SW 1271 (cell line): ENCODE measurements around the gene ADRM1.

Source experiments
- DNase-seq, 2 experiments: peaks; one replicate each; lab custom pipeline; 2025; lab: John Stamatoyannopoulos, UW

Gene ADRM1

DNA sequence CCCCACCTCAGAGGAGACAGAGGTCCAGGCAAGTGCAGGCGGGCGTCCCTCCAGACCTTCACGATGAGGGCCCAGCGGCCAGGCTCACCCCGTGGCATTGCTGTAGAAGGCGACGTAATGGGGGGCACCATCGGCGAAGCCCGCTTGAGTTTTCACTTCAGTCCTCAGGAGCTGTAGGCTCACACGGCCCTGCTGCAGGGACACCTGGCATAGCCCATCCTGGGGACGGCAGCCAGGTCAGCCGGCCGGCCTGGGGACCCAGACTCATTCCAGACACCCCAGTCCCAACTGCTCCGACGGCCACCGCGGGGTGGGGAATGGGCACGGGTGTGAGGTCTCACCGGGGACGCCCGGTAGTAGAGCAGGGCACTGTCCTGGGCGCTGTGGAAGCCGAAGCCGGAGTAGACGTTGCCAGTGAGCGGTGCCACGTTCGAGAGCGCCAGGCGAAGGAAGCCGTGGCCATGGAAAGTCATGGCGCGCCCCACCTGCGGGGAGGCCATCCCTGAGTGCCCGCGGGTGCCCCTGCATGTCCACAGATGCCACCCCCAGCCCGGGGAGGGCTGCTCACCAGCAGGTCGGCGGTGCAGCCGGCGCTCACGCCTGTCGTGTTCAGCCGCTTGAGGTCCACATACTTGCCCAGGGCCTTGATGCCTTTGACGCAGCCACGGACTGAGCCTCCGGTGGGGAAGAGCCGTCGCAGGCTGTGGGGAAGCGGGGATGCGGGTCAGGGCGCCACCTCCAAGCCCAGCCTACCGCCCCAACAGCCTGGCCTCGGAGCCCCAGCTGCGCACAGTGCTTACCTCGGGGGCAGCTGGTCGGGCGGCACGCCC is 9.2 kb downstream of the ADRM1 start:
- no peak for DNase-seq

GRCh38 chr20:62312662-62312977 is 9.8 kb downstream of the ADRM1 start:
- DNase-seq, result no peak

DNA sequence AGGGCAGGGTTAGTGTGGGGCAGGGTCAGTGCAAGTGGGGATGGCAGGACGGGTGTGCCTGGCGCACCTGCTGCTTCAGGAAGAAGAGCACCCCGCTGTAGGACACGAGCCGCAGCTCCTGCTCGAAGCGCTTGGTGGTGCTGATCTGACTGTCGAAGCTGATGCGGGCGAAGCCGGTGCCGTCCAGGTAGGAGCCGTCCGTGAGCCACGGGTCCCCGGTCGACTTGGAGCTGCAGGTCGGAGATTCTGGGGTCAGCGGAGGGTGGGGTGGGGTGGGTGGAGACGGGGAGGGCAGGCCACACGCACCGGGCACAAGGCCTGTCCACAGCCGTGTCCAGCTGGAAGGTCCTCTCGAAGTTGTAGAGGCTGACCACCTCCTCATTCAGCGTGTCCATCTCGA is 10.2 kb downstream of the ADRM1 start:
- DNase-seq, result no peak

DNA sequence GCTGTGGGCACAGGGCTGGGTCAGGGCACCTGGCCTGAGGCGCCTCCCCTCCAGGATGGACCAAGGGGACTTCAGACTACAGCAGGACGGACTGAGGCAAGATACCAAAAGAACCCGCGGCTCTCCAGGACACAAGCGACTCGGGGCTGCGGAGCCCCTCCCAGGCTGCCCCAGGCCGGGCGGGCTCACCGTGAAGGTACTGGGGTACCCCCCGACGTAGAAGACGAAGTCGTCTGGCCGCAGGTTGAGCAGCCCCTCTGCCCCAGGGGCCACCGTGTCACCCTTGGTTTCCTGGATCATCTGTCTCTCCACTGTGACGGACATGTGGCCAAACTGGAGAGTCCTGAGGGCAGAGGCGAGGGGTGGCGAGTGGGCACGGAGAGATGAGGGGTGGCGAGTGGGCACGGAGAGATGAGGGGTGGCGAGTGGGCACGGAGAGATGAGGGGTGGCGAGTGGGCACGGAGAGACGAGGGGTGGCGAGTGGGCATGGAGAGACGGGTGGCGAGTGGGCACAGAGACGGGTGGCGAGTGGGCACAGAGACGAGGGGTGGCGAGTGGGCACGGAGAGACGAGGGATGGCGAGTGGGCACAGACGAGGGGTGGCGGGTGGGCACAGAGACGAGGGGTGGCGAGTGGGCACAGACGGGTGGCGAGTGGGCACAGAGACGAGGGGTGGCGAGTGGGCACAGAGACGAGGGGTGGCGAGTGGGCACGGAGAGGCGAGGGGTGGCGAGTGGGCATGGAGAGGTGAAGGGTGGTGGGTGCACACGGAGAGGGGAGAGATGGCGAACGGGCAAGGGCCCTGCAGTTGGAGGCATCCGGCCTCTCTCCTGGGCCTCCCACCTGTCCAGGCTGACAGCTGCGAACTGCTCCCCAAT is 10.9 kb downstream of the ADRM1 start:
- no peak for DNase-seq

- no peak for DNase-seq
Observed at GRCh38 chr20:62314339-62314638, 11.5 kb downstream of the ADRM1 start.

DNA sequence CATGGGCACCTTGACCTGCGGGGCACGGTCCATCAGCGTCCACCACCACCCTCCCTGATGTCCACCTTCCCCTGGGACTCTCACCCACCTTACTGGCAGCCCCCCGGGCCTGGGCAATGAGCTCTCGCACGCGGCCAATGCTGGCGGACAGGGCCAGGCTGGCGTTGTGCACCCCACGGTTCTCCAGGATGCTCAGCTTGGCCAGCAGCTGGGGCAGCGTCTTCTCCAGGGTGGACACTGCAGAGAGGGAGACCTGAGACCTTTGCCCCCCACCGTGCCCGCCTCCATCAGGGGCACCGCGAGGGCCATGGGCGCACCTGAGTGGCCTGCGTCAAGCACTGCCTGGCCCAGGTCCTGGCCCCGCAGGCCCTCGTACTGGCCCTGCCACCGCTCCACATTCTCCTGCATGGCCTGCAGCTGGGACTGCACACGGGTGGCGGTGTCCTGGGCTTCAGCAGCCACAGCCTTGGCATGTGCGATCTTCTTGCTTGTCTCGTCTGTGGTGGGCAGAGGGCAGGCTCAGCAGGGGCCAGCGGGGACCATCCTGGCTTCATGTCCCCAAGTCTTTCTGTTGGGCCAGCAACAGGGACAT is 12.0 kb downstream of the ADRM1 start:
- no peak for DNase-seq

DNA sequence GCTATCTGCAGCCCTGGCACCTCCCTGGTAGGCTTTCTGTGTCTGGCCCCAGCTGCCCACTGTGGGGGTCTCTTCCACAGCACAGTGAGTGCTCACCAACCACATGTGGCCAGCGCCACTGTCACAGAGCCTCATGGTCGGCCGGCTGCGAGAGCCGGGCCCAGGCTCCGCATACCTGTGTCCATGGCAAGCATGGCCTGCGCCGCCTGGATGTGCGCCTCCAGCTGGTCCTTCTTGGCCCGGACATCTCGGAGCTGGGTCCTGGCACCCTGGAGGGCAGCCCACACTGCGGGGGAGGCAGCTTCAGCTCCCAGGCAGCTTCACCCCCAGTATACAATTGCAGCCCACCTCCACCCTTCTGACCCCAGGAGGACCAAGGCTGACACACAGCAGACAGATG is 13.0 kb downstream of the ADRM1 start:
- no peak for DNase-seq

GRCh38 chr20:62316331-62317166 is 13.8 kb downstream of the ADRM1 start:
- no peak for DNase-seq

DNA sequence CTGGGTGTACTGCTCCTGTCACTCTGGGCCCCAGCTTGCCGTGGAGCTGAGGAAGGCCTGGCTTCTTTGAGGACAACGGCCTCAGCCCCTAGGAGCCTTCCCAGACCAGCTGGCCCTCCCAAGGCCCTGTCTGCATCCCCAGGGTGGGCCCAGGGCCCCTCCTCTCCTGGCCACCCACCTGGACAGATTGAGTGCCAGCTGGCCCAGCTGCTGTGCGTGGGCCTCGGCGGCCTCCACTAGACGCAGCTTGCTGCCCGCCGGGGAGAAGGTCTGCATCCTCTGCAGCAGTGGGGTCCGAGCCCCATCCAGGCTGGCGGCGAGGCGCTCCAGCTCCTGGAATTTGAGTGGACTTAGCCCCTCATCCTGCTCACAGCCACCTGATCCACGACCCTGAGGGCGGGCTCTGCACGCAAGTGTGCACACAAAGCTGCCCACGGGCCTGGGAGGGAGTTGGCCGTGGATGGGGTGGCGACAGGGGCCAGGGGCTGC is 14.4 kb downstream of the ADRM1 start:
- no peak for DNase-seq

DNA sequence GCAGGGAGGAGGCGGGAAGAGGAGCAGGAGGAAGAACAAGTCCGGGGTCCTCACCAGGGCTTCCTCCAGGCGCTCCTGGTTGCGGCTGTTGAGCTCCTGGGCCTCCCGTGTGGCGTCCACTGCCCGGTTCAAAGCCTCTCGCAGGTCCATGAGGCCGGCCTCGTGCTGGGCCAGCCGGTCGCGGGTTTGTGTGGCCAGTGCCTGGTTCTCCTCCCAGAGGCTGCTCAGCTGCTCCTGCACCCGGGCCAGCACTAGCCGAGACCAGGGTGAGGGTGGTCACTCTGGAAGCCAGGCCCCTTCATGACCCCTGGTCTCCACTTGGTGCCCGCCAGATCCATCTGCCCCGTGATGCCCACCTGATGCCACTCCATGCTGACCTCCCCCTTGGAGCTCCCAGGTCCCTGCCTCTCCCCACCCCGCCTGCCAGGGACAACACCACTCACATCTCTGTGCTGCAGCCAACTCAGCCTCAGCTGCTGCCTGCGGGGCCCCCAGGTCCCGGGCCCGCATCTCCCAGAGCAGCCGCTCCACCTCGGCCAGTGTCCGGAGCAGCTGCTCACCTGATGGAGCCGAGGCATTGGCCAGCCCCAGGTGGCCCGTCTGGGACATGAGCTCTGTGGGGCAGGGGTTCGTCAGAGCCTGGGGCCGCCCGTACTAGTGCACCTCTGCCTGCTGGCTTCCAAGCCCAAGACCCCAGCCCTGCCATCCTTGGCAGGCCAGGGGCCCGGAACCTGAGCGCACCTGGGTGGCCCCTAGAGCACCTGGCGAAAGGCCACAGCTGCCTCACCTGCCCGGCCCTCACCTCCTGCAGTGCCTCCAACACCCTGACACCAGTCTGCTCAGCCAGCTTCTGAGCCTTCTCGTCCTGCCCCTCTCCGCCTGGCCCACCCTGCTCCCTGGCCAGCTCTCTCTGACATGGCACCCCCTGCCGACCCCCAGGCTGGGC is 15.9 kb downstream of the ADRM1 start:
- no peak for DNase-seq

DNA sequence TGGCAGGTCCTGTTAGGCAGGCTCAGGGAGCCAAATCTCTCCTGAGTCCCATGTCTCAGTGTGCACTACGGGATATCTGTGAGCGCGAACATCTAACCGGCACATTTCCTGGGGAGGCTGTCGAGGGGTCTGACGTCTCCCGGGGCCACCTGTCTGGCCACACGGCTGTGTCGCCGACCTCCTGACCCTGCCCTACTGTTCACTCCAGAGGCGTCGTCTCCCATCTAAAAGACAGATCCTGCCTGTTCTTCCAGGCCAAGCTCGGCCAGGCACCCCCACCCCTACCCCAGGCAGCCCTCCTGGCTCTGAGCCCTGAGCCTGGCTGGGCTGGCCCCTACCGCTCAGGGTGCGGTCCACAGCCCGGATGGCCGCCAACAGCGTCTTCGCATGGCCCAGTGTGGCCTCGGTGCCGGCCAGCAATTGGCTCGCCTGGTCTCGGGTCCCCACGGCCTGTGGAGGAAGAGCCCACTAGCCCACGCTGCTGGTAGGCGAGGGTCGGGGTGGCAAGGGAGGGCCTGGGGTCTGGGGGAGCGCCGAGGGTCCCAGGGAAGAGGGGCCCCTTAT is 16.6 kb downstream of the ADRM1 start:
- DNase-seq, result no peak

DNA sequence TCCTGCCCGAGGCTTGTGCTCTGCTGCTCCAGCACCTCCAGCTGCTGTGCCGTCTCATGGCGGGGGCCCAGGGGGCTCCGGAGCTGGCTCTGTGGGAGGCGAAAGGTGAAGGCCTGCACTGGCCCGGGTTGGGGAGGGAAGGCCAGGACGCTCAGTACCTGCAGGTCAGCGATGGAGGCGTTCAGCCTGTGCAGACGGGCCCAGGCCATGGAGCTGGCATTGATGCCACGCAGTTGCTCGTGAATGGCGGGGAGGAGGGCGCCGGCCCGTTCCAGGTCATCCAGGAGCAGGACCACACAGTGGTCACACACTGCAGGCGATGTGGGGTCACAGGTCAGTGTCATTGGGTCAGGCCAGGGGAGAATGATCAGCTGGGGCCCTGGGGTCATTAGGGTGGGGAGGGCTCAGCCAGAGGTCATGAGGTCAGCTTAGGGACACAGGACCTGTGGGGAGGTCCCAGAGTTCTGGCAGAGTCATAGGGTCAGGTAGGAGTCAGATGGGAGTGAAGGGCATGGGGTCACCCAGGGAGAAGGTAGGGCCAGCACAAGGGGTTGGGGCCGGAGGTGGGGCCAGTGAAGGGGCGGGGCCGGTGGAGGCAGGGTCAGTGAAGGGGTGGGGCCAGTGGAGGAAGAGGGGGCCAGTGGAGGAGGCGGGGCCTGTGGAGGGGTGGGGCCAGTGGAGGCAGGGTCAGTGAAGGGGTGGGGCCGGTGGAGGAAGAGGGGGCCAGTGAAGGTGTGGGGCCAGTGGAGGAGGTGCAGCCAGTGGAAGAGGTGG is 18.0 kb downstream of the ADRM1 start:
- peak in 1 of 2 experiments; percentile 43 for DNase-seq

- DNase-seq, result peak in 1 of 2 experiments; percentile 43
Observed at GRCh38 chr20:62321521-62321948, 18.7 kb downstream of the ADRM1 start.

DNA sequence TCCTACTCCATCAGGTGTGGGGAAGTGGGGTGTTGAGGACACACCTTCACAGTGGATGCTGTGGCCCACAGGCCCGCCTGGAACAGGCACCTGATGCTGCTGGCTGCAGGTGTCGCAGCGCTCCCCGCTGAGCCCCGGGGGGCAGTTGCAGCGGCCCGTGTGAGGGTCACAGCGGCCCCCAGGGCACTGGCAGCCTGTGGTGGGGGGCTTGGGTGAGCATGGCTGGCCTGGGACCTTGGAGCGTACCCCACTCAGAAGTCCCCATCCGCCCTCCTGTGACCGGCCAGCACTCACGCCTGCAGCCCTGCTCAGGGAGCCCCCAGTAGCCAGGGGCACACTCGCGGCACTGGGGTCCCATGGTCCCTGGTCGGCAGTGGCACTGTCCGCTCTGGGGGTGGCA is 19.2 kb downstream of the ADRM1 start:
- DNase-seq, result no peak

- no peak for DNase-seq
Observed at GRCh38 chr20:62322492-62323041, 19.8 kb downstream of the ADRM1 start.

DNA sequence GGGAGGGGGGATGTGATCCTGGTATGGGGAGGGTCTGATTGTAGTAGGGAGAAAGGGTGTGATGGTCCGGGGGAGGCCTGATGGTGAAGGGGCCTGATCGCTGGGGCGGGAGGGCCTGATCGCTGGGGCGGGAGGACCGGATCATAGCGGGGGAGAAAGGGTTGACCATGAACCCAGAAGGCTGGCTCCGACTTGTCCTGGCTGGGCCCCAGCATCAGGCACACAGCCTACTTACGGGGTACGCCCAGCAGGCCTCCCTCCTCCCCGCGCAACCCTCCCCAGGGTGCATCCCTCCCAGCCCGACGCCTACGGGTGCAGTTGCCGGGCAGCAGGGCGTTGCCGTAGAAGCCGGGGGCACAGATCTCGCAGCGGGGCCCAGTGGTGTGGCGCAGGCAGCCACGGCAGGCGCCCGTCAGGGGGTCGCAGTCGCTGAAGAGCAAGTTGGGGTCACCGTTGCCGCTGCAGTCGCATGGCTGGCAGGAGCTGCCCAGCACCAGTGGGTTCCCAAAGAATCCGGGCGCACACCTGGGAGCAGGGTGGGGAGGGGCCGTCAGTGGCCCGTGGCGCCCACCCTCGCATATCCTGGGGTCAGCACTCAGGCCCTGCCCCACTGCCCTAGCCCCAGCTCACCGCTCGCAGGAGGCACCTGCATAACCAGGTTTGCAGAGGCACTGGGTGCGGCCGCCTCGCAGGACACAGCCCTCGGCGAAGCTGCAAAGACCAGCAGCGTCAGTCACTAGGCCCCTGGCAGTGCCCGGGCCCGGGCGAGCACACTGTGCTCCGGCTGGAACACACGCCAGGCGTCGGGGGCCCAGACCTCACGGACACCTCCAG is 20.6 kb downstream of the ADRM1 start:
- no peak for DNase-seq

- DNase-seq, result no peak
Observed at GRCh38 chr20:62323980-62324906, 21.4 kb downstream of the ADRM1 start.
